H9 (cell line): ENCODE results near the gene VAV3. TPM values are rescaled to one million over a fixed set of nuclear protein-coding genes. Genes with fewer than 3 reads are reported as not detected.

Experiments
- DNase-seq: peaks from one replicate; pipeline ENCODE4 v3.0.0-alpha.2; 2017
- H2AFZ ChIP-seq: one replicate; pipeline ENCODE4 v1.6.1; 2013; ENCODE audit warnings: mild to moderate bottlenecking, low read length, control low read depth, moderate library complexity
- H2AK5ac ChIP-seq: 2 replicates; pipeline ENCODE4 v1.6.1; 2013; ENCODE audit warnings: low read length, control low read depth, mixed read lengths; ENCODE audit not compliant: insufficient read length
- H2BK120ac ChIP-seq: one replicate; pipeline ENCODE4 v1.6.1; 2013; ENCODE audit warnings: low read depth, mild to moderate bottlenecking, low read length, control low read depth, inconsistent platforms; ENCODE audit not compliant: poor library complexity, severe bottlenecking
- H2BK12ac ChIP-seq: 2 replicates; pipeline ENCODE4 v1.6.1; 2013; ENCODE audit warnings: low read length, control low read depth, mixed read lengths, low read depth; ENCODE audit not compliant: insufficient read length
- H2BK15ac ChIP-seq: 2 replicates; pipeline ENCODE4 v1.6.1; 2013; ENCODE audit warnings: low read depth, low read length, control low read depth
- H2BK20ac ChIP-seq: one replicate; pipeline ENCODE4 v1.6.1; 2013; ENCODE audit warnings: low read depth, mild to moderate bottlenecking, low read length, control low read depth, inconsistent platforms; ENCODE audit not compliant: poor library complexity, severe bottlenecking
- H2BK5ac ChIP-seq: 2 replicates; pipeline ENCODE4 v1.6.1; 2013; ENCODE audit warnings: low read length, control low read depth, mixed read lengths; ENCODE audit not compliant: insufficient read length
- H3K14ac ChIP-seq: 2 replicates; pipeline ENCODE4 v1.6.1; 2013; ENCODE audit warnings: low read length, control low read depth; ENCODE audit not compliant: insufficient read depth
- H3K18ac ChIP-seq: 2 replicates; pipeline ENCODE4 v1.6.1; 2013; ENCODE audit warnings: low read depth, mild to moderate bottlenecking, mixed read lengths, low read length, control low read depth; ENCODE audit not compliant: insufficient read length
- H3K23ac ChIP-seq: 2 replicates; pipeline ENCODE4 v1.6.1; 2013; ENCODE audit warnings: low read length, control low read depth, mixed read lengths, low read depth; ENCODE audit not compliant: insufficient read length
- H3K23me2 ChIP-seq: 2 replicates; pipeline ENCODE4 v1.6.1; 2013; ENCODE audit warnings: low read depth, mild to moderate bottlenecking, mixed read lengths, low read length, control low read depth; ENCODE audit not compliant: insufficient read length, poor library complexity, severe bottlenecking
- H3K27ac ChIP-seq: 2 replicates; pipeline ENCODE4 v1.5.1; 2013; ENCODE audit warnings: low read length, control low read depth, mixed read lengths, low read depth; ENCODE audit not compliant: insufficient read length
- H3K27me3 ChIP-seq: 2 replicates; pipeline ENCODE4 v1.6.1; 2013; ENCODE audit warnings: low read length, control low read depth, inconsistent platforms; ENCODE audit not compliant: insufficient read depth
- H3K4ac ChIP-seq: 2 replicates; pipeline ENCODE4 v1.6.1; 2013; ENCODE audit warnings: low read depth, mild to moderate bottlenecking, control low read depth, inconsistent platforms, low read length, moderate library complexity
- H3K4me1 ChIP-seq: 2 replicates; pipeline ENCODE4 v1.6.1; 2013; ENCODE audit warnings: low read length, control low read depth, inconsistent platforms; ENCODE audit not compliant: insufficient read depth
- H3K4me2 ChIP-seq: 2 replicates; pipeline ENCODE4 v1.6.1; 2013; ENCODE audit warnings: low read length, control low read depth, mixed read lengths; ENCODE audit not compliant: insufficient read length, insufficient read depth
- H3K56ac ChIP-seq: 2 replicates; pipeline ENCODE4 v1.6.1; 2013; ENCODE audit warnings: low read depth, mild to moderate bottlenecking, mixed read lengths, low read length, control low read depth; ENCODE audit not compliant: insufficient read length
- H3K79me1 ChIP-seq: 2 replicates; pipeline ENCODE4 v1.6.1; 2013; ENCODE audit warnings: low read depth, mild to moderate bottlenecking, moderate library complexity, low read length, control low read depth, inconsistent platforms; ENCODE audit not compliant: insufficient read depth, poor library complexity, severe bottlenecking
- H3K79me2 ChIP-seq: 2 replicates; pipeline ENCODE4 v1.6.1; 2013; ENCODE audit warnings: low read length, control low read depth, inconsistent platforms; ENCODE audit not compliant: insufficient read depth
- H3K9ac ChIP-seq: 2 replicates; pipeline ENCODE4 v1.6.1; 2013; ENCODE audit warnings: low read length, control low read depth, mixed read lengths; ENCODE audit not compliant: insufficient read length; ENCODE audit errors: extremely low read depth
- H3K9me3 ChIP-seq: one replicate; pipeline ENCODE4 v1.6.1; 2013; ENCODE audit warnings: low read depth, low read length, inconsistent platforms; ENCODE audit not compliant: control insufficient read depth
- H3T11ph ChIP-seq: one replicate; pipeline ENCODE4 v1.6.1; 2013; ENCODE audit warnings: mild to moderate bottlenecking, low read length, control low read depth, inconsistent platforms
- H4K20me1 ChIP-seq: one replicate; pipeline ENCODE4 v1.6.1; 2013; ENCODE audit not compliant: control insufficient read depth, insufficient read length, insufficient read depth
- H4K5ac ChIP-seq: 2 replicates; pipeline ENCODE4 v1.6.1; 2013; ENCODE audit warnings: low read depth, mild to moderate bottlenecking, mixed read lengths, low read length, control low read depth; ENCODE audit not compliant: insufficient read length
- H4K8ac ChIP-seq: replicated peaks from 2 replicates; pipeline ENCODE4 v1.6.1; 2013; ENCODE audit warnings: low read length, control low read depth, mixed read lengths, low read depth; ENCODE audit not compliant: insufficient read length
- H4K91ac ChIP-seq: 2 replicates; pipeline ENCODE4 v1.6.1; 2013; ENCODE audit warnings: low read depth, mild to moderate bottlenecking, moderate library complexity, mixed read lengths, low read length, control low read depth; ENCODE audit not compliant: insufficient read length
- H3K27ac Mint-ChIP-seq, 3 experiments: 2 replicates in 2 of 3; 3 replicates in 1 of 3; pipeline ENCODE4 v1.8.0; 2020 to 2021; ENCODE audit warnings: mixed read lengths in 3 of 3, mild to moderate bottlenecking in 1 of 3, moderate library complexity in 1 of 3
- H3K27me3 Mint-ChIP-seq: 2 replicates; pipeline ENCODE4 v1.8.0; 2021; ENCODE audit warnings: low read depth, mild to moderate bottlenecking, moderate library complexity, mixed read lengths
- H3K36me3 Mint-ChIP-seq, 3 experiments: 2 replicates in 2 of 3; 3 replicates in 1 of 3; pipeline ENCODE4 v1.8.0; 2020 to 2021; ENCODE audit warnings: low read depth in 3 of 3, mixed read lengths in 3 of 3; ENCODE audit not compliant: insufficient read depth in 1 of 3
- H3K4me1 Mint-ChIP-seq, 2 experiments: 2 replicates each; pipeline ENCODE4 v1.8.0; 2020; ENCODE audit warnings: mixed read lengths in 2 of 2
- H3K4me3 Mint-ChIP-seq, 2 experiments: 2 replicates in 1 of 2; 3 replicates in 1 of 2; pipeline ENCODE4 v1.8.0; 2020 to 2021; ENCODE audit warnings: mild to moderate bottlenecking in 2 of 2, mixed read lengths in 2 of 2, moderate library complexity in 1 of 2
- H3K9me3 Mint-ChIP-seq, 2 experiments: 2 replicates in 1 of 2; 3 replicates in 1 of 2; pipeline ENCODE4 v1.8.0; 2020; ENCODE audit warnings: mild to moderate bottlenecking in 2 of 2, mixed read lengths in 2 of 2, moderate library complexity in 1 of 2
- WGBS: extraction: QIAGEN DNeasy Blood & Tissue Kit; methylation state at CpG from one replicate; pipeline ENCODE4 v1.1.7; 2013; ENCODE audit warnings: missing lambda C conversion rate, low lambda C conversion rate, mixed read lengths; ENCODE audit not compliant: insufficient read length; ENCODE audit errors: extremely low coverage; 5-methylcytosine and 5-hydroxymethylcytosine counted together
- total RNA-seq: library from RNA; stranded (reverse); gene quantifications from 2 replicates; pipeline ENCODE4 v1.2.1, GENCODE V29; 2021
- TF ChIP-seq, protein P1 (sequence below): fragments of 200-600 bp; sonication (generic); conservative IDR thresholded peaks from 3 replicates; pipeline ENCODE4 v1.8.0; 2021; ENCODE audit warnings: antibody characterized with exemption, mild to moderate bottlenecking

VAV3 gene
- total RNA-seq, 1 experiment from 2014 or later: 5.1 TPM

DNA sequence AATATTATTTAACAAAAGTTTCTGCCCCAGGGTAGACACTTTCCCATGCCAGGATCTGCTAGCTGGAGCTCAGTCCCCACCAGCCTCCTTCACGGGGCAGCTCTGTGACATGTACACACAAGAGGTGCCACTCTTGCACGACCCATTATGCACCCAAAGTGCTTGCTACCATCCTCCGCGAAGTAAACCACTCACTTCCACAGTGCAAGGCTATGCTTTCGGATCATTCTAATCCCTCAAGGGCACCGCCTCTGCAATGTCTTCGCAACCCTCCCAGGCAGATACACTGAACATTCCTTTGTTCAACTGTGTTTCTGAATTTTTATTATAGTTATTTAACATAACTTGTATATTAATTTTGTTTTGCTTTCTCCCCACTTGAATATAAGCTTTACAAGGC lies 303.8 kb downstream of the VAV3 start:
- Histone ChIP-seq H4K20me1 (no peaks in the 10 kb centered on the region), H3K4me2 (no peak overlapping the region), H3K27ac (no peak overlapping the region), H4K91ac (no peak overlapping the region), H2AK5ac (no peak overlapping the region), H4K8ac (no peak overlapping the region), H3K56ac (no peak overlapping the region), H3K4ac (no peak overlapping the region), H3K23ac (no peak overlapping the region), H3K79me1 (no peaks in the 10 kb centered on the region), H3K23me2 (no peaks in the 10 kb centered on the region), H2BK5ac (no peak overlapping the region), H3T11ph (no peak overlapping the region), H3K4me1 (no peaks in the 10 kb centered on the region), H2BK15ac (no peak overlapping the region), H3K9me3 (no peaks in the 10 kb centered on the region), H3K18ac (no peak overlapping the region), H3K14ac (no peak overlapping the region), H3K9ac (no peak overlapping the region), H3K27me3 (no peaks in the 10 kb centered on the region), H4K5ac (no peak overlapping the region), H2AFZ (no peak overlapping the region), H2BK120ac (no peak overlapping the region), H2BK20ac (no peak overlapping the region), H2BK12ac (no peak overlapping the region), H3K79me2 (no peaks in the 10 kb centered on the region)
- H3K36me3 Mint-ChIP-seq: no peaks in the 10 kb centered on the region
- H3K27me3 Mint-ChIP-seq: no peaks in the 10 kb centered on the region
- no CpG with 5 or more reads among the region's 7 CpGs for WGBS
- no peaks in the 10 kb centered on the region for H3K9me3 Mint-ChIP-seq
- no peak for DNase-seq
- H3K27ac Mint-ChIP-seq: no peak overlapping the region
- TF ChIP-seq, protein P1, sequence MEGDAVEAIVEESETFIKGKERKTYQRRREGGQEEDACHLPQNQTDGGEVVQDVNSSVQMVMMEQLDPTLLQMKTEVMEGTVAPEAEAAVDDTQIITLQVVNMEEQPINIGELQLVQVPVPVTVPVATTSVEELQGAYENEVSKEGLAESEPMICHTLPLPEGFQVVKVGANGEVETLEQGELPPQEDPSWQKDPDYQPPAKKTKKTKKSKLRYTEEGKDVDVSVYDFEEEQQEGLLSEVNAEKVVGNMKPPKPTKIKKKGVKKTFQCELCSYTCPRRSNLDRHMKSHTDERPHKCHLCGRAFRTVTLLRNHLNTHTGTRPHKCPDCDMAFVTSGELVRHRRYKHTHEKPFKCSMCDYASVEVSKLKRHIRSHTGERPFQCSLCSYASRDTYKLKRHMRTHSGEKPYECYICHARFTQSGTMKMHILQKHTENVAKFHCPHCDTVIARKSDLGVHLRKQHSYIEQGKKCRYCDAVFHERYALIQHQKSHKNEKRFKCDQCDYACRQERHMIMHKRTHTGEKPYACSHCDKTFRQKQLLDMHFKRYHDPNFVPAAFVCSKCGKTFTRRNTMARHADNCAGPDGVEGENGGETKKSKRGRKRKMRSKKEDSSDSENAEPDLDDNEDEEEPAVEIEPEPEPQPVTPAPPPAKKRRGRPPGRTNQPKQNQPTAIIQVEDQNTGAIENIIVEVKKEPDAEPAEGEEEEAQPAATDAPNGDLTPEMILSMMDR: no peak
- no peaks in the 10 kb centered on the region for H3K4me1 Mint-ChIP-seq
- H3K4me3 Mint-ChIP-seq: no peak overlapping the region
